NCI-H226 (cell line): Measurements from ENCODE around the gene IRF2BP1.
A peak's percentile ranks its signal among the peaks of the same experiment; 100 is the strongest.
"Not testable (repeated sequence)": the region's sequence is repeated elsewhere in the genome, so short reads cannot be mapped to it uniquely, and the experiment has no call there.

Source experiments
- DNase-seq: peaks from one replicate; pipeline ENCODE4 v3.0.0-alpha.2; 2015

Gene IRF2BP1

DNA sequence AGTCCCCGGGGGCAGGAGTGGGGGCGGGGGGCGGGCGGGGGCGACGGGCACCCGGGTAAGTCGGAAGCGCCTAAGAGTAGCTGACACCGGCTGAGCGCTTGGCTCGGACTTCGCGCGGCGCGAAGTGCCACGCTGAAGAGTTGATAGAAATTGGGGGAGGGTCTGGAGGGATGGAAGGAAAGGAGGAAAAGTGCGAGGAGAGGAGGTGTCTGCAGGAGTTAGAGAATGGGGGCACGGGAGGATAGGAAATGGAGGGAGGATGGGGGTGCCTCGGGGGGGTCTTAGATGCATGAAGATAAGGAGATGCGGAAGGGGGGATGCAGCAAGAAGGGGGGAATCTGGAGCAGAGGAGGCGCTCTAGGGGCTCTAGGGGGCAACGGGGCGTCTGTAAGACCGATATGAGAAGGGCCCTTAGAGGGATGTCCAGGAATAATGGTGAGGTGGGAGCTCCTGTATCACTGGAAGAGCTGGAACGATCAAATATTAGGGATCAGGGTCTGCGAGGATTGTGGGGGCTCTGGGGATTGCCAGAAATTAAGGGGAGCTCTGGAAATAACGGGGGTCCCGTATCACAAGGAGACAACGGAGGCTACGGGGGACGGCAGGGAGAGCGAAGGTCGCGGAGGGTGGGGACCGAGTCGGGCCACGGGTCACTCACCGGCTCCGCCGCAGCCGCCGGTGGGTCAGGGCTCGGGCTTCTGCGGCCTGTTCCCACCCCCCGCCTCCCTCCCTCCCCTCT is 16.1 kb upstream of the IRF2BP1 start, which contains the start of gene MYPOP:
MYPOP (minus strand) TSS at position 702 of the 739 bp plus-strand sequence. CDS start 840 bp downstream, outside the sequence.
- DNase-seq: no peak

DNA sequence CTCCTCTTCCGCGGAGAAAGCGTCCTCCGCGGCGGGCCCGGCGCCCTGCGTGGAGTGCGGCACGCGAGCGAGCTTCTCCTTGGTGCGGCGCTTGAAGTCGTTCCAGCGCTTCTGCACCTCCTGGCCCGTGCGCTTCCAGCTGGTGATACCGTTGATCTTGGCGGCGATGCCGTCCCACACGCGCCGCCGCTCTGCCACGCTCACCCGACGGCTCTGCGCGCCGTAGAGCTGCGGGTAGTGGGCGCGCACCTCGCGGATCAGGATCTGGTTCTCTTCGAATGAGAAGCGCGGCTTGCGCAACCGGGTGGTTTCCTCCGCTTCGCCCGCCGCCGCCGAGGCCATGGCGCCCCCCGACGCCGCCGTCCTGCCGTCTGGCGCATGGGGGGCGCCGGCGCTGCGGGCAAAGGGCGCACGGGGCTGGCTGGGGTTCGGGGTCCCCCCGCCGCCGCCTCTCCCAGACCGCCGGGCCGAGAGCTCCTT is 15.5 kb upstream of the IRF2BP1 start:
- DNase-seq: no peak

DNA sequence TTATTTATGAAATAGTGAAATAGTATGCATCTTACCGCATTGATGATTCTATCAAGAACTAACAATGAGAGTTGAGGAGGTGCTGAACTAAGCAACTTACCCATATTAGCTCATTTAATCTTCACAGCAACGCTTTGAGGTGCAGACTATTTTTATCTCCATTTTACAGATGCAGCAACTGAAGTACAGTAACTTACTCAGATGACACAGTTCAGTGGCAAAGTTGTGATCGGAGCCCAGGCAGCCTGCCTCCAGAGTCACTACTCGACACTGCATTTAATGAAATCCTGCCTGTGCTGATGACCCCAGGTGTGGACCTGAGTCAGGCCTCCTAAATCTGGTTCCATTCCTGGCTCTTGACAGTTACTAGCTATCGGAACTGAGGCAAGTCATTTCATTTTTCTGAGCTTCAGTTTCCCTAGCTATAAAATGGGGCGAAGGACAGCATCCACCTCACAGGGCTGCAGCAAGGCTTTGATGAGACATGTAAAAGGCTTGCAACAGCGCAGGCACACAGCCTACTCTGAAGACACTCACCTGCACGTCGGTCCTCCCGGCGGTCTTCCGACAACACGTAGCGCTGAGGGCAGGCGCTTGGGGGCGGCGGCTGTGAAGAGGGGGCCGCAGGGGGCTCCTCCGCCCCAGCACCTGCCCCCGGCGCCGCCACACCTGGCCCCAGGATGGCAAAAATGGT is 14.9 kb upstream of the IRF2BP1 start:
- DNase-seq: no peak

DNA sequence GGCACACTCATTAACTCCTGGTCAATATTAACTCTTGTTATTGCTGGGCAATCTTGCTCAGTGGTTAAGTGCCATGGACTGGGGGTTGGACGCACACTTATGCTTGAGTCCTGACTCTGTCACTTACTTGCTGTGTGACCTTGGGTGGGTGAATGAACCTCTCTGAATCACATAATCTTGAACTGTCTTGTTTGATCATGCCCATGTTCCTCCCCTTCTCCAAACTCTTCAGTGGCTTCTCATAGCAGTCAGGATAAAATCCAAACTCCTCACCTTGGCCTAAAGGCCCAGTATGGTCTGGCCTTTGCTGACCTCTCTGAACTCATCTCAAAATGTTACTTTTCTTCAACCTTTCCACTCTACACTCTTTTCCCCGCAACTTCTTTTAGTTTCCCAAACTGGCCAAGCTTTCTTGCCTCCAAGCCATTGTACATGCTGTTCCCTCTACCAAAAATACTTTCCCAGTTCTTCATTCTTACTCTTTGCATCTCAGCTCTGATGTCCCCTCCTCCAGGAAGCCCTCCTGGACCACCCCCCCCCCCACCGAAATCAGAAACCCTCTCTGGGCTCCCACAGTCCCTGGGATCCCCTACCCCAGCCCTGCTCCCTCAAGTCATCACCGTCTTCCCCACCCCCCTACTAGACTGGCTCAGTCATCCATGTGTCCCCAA is 14.1 kb upstream of the IRF2BP1 start:
- DNase-seq: no peak

DNA sequence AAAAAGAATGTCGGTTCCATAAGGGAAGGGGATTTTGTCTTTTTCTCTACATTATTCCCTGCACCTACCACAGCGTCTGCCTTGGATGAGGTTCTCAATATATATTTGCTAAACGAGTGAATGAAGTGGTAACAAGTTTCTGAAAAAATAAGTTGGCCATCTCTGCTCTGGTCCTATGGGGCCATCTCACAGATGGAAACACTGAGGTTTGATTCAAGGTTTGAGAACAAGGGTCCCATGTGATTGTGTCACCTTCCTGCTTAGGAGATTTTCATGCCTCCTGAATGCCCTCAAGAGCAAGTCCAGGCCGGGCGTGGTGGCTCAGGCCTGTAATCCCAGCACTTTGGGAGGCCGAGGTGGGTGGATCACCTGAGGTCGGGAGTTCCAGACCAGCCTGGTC is 13.3 kb upstream of the IRF2BP1 start:
- DNase-seq: no peak

DNA sequence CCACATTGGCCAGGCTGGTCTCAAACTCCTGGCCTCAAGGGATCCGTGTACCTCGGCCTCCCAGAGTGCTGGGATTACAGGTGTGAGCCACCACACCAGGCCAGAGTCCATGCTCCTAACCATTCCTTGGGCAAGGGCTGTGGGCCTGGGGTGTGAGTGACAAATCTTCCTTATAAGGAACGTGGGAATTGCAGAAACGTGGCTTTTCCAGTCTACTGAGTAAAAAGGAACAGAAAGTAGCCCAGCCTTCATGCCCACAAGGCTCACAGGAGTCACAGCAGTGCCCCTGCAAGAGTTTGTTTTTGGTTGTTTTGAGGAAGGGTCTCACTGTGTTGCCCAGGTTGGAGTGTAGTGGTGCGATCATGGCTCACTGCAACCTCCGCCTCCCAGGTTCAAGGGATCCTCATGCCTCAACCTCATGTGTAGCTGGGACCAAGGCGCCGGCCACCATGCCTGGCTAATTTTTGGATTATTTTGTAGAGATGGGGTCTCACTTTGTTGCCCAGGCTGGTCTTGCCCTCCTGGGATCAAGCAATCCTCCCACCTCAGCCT is 11.4 kb upstream of the IRF2BP1 start:
- no peak for DNase-seq

DNA sequence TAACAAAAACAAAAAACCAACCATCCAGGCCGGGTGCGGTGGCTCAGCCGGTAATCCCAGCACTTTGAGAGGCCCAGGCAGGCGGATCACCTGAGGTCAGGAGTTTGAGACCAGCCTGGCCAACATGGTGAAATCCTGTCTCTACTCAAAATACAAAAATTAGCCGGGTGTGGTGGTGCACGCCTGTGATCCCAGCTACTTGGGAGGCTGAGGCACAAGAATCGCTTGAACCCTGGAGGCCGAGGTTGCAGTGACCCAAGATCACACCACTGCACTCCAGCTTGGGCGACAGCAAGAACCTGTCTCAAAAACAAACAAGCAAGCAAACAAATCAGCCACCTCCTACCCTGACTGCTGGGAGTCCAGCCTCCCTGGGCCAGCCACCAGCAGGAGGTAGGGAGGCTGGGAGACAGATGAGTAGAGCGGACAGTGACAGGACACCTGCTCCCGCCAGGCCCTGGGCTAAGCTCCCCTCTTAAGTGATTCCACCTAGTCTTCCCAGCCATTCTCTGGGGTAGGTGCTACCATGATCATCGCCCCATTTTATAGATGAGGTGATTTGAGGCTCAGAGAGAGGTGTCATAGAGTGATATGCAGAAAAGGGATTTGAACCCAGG is 10.2 kb upstream of the IRF2BP1 start:
- DNase-seq: not testable (repeated sequence)

DNA sequence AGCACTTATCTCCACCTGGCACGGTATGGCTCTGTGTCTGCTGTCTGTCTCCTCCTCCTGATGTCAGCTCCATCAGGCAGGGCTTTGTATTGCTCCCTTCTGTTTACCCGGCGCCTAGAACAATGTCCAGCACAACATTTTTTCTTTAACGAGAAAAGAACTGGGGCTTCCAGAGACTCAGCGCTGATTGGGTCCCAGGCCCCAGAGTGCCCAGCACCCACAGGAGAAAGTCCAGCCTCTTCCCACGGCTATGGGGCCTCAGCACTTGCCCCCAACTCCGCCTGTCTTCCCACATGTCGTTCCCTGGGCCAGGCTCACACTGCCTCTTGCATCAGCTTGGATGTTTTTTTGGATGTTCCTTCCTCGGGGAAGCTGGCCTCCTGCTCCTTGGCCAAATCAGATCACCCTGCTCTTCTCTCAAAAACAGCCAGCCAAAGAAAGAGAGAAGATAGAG is 9.6 kb upstream of the IRF2BP1 start:
- DNase-seq: no peak

DNA sequence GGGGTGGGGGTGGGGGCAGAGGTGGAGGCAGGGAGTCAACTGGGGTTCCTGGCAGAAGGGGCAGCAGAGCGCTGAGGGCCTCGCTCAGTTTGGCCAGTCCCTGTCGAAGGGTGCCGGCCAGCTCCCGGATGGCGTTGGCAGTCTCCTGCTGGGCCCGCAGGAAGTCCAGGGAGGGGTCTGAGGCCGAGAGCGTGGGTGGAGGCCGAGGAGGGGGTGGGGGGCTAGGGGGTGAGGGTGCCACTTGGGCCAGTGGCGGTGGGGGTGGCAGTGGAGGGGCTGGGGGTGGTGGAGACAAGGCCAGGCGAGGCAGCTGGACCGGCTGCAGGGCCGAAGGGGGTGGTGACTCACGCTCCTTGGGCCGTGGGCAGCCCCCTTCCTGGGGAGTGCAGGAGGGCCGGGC is 4.9 kb upstream of the IRF2BP1 start:
- DNase-seq: no peak

DNA sequence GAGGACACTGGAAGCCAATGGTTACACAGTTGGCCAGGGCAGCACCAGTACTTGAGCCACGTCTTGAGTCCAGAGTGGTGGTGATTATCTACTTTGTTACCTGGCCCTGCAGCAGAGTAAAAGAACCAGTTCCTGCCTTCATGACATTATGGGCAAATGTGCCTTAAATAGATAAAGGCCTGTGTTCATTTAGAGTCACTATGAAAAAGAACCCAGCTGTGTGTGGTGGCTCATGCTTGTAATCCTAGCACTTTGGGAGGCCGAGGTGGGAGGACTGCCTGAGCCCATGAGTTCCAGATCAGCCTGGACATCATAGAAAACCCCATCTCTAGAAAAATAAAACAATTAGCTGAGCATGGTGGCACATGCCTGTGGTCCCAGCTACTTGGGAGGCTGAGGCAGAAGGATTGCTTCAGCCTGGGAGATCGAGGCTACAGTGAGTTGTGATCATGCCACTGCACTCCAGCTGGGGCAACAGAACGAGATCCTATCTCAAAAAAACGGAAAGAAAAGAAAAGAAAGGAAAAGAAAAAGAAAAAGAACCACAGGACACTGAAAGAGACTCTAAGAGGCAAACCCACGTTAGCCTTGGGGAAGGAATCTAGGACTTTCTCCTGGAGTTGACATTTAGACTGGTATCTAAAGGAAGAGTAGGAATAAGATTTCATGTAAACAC is 3.4 kb upstream of the IRF2BP1 start:
- DNase-seq: no peak

DNA sequence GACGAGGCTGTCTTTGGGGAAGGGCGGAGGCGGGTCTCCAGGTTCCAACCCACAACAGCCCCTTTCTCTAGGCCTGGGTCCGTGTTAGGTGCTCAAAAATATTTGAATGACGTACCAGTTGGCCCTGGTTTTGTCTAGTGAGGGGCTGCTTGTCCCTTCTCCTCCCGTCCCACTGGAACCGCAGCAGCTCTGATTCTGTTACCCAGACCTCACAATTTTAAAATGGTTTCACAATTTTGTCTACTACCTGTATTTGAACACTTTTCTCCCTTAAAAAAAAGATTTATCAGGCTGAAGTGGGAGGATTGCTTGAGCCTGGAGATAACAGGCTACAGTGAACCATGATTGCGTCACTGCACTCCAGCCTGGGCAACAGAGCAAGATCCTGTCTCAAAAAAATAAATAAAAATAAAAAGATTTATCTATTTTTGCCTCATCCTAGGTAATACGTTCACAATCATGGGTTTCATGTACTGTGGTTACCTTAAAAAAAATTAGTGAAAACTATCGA is 1.3 kb upstream of the IRF2BP1 start:
- DNase-seq: no peak

DNA sequence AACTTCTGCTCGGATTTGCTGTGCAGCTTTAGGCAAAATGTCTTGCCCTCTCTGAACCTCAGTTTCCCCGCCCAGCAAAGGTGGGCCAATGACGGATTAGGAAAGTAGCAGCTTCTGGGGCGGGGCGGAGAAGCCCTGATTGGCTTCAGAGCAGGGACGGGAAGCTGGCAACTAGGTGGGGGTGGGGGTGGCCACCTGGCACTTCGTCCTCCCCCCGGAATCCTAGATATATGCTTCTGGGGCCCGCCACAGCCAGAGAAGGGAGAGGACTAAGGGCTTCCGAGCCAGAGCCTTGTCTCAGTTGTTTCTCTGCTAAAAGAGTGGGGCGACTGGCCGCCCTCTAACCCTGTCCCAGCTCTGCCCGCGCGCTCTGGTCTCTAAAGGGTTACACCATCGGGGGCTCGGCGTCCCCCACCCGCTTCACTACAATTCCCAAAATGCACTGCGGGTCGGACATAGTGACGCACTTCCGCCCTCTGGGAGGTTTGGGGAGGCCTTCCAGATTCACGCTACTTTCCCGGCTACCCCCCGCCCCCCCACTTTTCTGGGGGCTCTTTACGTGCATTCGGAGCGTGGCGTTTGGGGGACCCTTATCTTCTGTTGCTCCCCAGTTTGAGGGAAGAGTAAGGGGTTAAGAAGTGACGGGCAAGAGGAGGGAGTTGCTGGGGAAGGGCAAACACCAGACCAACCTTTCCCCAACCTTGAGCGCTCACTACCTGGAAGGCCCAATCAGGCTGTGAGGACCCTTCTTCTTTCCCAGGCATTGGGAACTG is 672 bp upstream of the IRF2BP1 start:
- peak; percentile 92 for DNase-seq

DNA sequence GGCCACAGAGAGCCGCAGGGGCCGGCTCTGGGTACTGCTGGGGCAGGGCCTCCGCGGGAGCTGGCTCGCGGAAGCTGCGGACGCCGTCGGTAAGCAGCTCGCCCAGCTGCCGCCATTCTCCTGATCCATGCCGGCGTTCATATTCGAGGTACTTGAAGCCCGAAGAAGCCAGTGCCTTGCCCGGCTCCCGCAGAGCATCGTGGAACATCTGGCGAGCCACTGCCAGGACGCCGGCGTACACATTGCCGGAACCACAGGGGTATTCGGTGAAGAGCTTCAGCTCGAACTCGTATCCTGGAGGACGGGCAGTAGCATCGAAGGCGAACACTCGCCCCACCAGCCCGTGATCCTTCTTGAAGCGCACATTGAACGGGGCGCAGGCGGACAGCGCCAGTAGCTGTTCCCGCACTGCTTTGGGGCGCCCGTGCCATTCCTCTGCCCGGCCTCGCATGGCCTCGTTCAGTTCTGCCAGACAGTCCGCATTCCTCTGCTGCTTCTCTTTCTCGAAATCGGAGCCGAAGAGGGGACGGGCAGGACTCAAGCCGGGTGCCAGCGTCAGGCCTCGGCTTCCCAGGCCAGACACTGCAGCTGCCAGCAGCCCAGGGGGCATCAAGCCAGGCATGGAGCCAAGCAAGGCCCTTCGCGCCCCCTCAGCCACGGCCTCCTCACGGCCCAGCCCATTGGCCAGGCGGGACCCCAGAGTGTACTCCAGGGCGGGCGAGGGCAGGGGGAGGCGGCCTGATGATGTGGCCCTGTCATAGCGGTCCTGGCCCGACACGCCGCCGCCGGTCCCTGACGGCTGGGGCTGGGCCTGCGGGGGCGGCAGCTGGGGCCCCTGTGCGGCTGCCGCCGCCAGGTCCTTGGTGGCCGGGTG is 1.0 kb downstream of the IRF2BP1 start:
- no peak for DNase-seq

DNA sequence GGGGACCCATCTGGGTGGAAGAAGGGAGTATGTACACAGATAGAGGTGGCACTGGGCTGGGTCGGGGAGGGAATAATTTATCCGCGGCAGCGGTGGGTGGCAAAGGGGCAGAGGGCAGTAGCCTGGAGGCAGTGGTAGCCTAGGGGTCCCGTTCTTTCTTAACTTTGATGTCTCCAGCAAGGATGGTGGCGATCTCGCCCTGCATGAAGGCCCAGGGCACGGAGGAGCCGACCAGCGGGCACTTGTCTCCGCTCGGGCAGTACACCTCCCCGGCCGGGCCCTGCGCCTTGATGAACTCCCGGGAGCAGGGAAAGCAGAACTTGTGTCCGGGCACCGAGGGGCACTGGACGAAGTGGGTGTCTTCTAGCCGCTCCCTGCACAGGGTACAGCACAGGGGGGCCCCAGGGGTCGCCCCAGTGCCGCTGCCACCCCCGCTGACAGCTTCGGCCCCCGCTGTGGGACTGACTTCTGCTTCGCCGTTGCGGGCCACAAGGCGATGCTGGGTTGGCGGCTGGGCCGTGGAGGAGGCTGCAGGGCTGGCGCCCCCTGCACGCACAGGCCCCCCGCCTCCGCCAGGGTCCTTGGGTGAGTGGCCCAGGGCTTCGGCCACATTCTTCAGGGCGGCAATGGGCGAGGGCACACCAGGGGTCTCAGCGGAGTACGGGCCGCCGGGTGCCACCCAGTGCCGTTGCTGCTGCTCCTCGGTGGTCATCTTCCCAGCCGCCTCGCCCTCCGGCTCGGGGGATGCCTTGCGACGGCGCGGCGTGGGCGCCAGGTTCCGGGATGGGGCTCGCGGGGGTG is 1.9 kb downstream of the IRF2BP1 start:
- no peak for DNase-seq

DNA sequence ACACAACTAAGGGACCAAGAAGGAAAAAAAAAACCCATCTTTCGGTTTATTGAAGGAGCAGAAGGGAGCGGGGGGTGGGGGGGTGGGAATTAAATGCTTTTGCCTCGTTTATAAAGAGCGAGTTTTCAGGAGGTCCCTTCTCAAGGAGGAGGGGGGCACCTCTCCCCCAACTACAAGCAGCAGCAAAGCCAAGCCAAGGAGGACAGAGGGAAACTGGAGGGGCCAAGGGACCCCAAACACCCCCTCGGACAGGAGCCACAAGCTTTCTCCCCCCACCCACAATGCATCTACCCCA is 2.4 kb downstream of the IRF2BP1 start:
- DNase-seq: no peak

DNA sequence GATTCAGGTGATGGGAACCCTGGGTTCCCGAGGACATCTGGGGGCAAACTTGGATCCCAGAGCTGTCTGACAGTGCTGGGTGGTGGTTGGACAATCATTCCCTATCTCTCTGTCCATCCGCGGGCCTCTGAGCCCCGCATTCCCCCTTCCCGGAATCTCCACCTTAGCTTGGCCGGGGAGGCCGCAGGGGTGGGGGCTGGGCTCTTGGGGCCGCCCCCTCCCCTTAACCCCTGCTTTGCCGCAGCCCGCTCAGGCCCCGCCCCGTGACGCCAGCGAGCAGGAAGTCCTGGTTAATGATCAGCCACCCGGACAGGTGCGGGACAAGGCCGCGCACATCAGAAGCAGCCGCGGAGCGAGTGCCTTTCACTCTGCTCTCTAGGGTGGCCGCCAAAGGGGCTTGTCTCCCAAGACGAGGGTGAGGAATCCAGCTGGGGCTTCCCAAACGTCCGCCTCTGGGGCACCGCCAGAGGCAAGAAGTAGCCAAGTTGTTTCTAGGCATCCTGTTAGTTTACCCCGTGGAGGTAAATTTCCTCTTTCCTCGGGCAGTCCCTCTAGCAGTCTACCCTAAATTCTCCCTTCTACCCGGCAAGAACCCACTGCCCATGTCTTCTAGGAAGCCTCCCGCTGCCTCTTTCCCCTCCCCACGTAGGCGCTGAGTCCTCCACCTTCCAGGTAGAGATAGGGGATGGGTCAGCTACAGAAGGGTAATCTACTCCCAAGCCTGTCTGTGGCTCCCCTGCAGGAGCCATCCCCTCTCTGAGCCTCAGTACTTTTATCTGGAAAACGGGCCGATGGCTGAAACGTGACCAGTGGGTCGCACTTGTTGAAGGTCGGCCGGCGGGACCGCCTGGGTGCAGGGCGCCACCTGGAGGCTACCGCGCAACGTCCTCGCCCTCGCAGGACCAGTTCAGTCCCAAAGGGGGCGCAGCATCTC is 3.0 kb downstream of the IRF2BP1 start:
- peak; percentile 41 for DNase-seq

DNA sequence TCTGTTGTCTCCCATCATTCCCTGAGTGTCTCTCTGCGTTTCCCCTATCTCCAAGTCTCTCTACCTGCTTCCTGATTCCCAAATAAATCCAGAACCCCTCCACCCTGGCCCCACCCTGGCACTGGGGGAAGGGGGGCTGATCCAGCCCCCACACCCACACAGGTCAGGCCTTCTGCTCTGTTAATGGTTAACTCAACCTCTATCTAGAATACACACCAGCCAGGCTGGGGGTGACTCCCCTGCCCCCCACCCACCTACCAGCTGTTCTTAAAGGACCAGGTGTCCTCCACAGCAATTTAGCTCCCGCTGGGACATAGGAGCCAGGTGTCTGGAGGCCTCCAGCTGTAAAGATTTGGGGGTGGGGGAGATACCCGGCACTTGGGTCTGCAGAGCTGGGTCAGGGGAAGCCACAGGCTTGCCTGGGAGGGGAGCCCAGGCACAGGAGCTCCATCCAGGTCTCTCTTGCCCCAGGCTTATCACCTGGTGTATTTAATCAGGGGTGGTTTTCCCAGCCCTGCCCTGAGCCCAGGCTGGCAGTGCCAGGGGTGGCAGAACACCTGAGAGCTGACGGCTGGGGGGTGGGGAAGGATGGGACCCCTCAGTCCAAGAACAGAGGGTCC is 3.9 kb downstream of the IRF2BP1 start:
- no peak for DNase-seq
